ENCODE data around the gene BOC. TPM values are rescaled to one million over a fixed set of nuclear protein-coding genes. Genes with fewer than 3 reads are reported as not detected.

Gene BOC
- total and polyA plus RNA-seq, 2 of the 4 experiments (the other 2 are of a cell fraction), result 6.8 to 15.2 TPM

DNA sequence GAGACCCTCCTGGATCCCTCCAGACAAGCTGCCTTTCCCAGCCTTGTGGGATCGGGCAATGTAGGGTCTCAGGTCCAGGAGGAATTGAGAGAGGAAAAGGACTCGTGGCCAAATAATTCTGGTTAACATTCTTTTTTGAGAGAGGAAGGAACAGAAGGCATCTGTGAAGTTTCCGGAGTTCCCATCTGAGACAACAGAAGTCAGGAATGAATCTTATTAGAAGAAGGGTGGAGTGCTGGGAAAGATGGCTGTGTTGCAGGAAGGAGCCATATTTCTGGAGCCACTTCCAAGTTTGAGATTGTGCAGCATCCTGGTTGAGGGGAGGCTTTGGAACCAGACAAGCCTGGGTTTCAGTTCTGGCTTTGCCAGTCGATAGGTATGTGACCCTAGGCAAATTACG is 9.4 kb downstream of the BOC start:
- Histone ChIP-seq H3K4me2 (ENCODE audit: low read depth, low read length) (no peak overlapping the region), H3K18ac (ENCODE audit: low read depth, low read length) (no peak overlapping the region), H3K4ac (ENCODE audit: low read depth, low read length) (no peak overlapping the region), H3K23ac (ENCODE audit: low read depth, low read length) (no peak overlapping the region), H3K4me3 (ENCODE audit: insufficient read depth, low read depth, low read length) (no peak overlapping the region), H2AK5ac (ENCODE audit: low read depth, low read length) (no peak overlapping the region), H3K79me1 (ENCODE audit: low read depth in 1 of 2, low read length in 2 of 2) (0 out of 4 replicates have a peak, but pooled peaks cover 0 to 2% of the 10 kb centered on the region in 2 experiments), H4K20me1 (ENCODE audit: insufficient read depth, low read length) (no peaks in the 10 kb centered on the region), H4K5ac (ENCODE audit: low read depth, low read length) (no peak overlapping the region), H2BK15ac (ENCODE audit: low read depth, low read length) (no peak overlapping the region), H2BK20ac (ENCODE audit: low read depth, low read length) (no peak overlapping the region), H4K91ac (ENCODE audit: insufficient read depth, low read depth, low read length) (no peak overlapping the region), H2AFZ (replicated peaks; ENCODE audit: low read length, poor library complexity) (no peak overlapping the region), H3K14ac (replicated peaks; ENCODE audit: low read depth, low read length) (no peak overlapping the region), H3K9me3 (ENCODE audit: control insufficient read depth, insufficient read depth, low read length) (no peaks in the 10 kb centered on the region), H3K27ac (ENCODE audit: insufficient read depth, low read length) (no peak overlapping the region), H2BK120ac (ENCODE audit: low read depth, low read length) (no peak overlapping the region), H3K36me3 (ENCODE audit: control insufficient read depth, insufficient read depth, low read length) (peaks cover 30% of the 10 kb centered on the region), H3K9ac (ENCODE audit: low read depth, low read length) (no peak overlapping the region), H3K4me1 (ENCODE audit: control insufficient read depth, insufficient read depth, low read length) (peaks cover 13% of the 10 kb centered on the region), H3K56ac (ENCODE audit: extremely low read depth, insufficient read depth, low read length) (no peak overlapping the region; the same call in 1 of the 2 replicates), H3K9me1 (ENCODE audit: insufficient read depth, low read length) (0 out of 2 replicates have a peak, but pooled peaks cover 7% of the 10 kb centered on the region), H4K8ac (ENCODE audit: low read depth in 2 of 2, low read length in 2 of 2) (no peak overlapping the region), H3K27me3 (ENCODE audit: control insufficient read depth, insufficient read depth, low read length) (no peaks in the 10 kb centered on the region), H2BK5ac (ENCODE audit: low read depth, low read length, poor library complexity, severe bottlenecking) (no peak overlapping the region), H2AK9ac (replicated peaks; ENCODE audit: low read depth, low read length, poor library complexity) (no peak overlapping the region)
- intact Hi-C loops (cut with micrococcal nuclease), result no loop called here
- ChIA-PET POLR2A (ENCODE audit: unreplicated experiment) (no interaction called here), CTCF (no interaction called here)
- no TSS peak for BruUV-seq (replicated peaks)
- 90% methylated on average over 3 of the region's 5 CpGs; no CpG with 5 or more reads in 1 of the 2 experiments for WGBS, 2 experiments (ENCODE audit: extremely low coverage in 2 of 2, insufficient read length in 1 of 2)
- dilution Hi-C loops (cut with HindIII; ENCODE audit: low sequenced_read_pairs, unreplicated experiment), result no loop called here
- TF ChIP-seq MAFK (IDR thresholded peaks at IDR 0.05; ENCODE audit: low read depth, low read length) (no peak), RCOR1 (IDR thresholded peaks at IDR 0.05; ENCODE audit: insufficient replicate concordance, low read length) (no peak)
- DNase-seq, result no peak
- in situ Hi-C loops (cut with MboI; ENCODE audit: low sequenced_read_pairs), result no loop called here
- ATAC-seq (ENCODE audit: low read depth), result no peak
